ENCODE data around the gene GALNT8.
A peak's percentile ranks its signal among the peaks of the same experiment; 100 is the strongest.
"Not testable (repeated sequence)": the region's sequence is repeated elsewhere in the genome, so short reads cannot be mapped to it uniquely, and the experiment has no call there.

GALNT8 gene, protein sequence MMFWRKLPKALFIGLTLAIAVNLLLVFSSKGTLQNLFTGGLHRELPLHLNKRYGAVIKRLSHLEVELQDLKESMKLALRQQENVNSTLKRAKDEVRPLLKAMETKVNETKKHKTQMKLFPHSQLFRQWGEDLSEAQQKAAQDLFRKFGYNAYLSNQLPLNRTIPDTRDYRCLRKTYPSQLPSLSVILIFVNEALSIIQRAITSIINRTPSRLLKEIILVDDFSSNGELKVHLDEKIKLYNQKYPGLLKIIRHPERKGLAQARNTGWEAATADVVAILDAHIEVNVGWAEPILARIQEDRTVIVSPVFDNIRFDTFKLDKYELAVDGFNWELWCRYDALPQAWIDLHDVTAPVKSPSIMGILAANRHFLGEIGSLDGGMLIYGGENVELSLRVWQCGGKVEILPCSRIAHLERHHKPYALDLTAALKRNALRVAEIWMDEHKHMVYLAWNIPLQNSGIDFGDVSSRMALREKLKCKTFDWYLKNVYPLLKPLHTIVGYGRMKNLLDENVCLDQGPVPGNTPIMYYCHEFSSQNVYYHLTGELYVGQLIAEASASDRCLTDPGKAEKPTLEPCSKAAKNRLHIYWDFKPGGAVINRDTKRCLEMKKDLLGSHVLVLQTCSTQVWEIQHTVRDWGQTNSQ

DNA sequence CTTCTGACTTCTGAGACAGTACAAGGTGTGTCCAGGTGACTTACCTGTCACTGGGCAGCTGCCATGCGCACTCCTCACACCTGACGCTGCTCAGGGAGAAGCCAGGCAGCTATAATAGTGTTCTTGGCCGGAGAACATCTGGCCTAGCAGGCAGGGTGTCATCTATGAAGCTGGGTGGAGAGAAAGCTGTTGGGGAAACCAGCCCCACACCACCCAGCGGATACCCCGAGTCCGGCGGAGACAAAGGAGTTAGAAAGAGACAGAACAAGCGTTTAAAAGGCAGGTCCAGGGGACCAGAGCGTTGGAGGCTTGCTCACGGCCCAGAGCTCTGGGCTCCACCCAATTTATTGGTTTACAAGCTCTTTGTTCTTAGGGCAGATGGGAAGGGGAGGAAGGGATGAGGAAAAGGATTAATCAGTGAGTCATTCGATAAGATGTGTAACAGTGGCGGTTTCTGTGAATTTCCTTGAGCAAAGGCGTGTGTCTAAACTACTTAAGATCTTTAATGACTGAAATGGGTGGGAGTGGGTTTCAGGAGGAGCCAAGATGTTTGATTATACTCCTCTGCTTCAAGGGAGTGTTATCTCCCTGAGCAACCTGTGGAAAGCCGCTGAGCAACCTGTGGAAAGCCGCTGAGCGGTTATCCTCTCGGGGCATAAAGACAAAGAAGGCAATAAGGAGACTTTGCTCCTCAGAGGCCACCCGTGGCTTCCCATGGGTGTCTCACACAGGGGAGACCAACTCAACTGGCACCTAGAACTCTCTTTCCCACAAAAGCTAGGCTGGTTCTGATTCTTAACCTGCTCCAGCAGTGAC is at the start of gene GALNT8:
Gene GALNT8 (plus strand): TSS at position 580 of the 816 bp plus-strand sequence. CDS start 278 bp downstream, outside the sequence.
- no peak for DNase-seq

DNA sequence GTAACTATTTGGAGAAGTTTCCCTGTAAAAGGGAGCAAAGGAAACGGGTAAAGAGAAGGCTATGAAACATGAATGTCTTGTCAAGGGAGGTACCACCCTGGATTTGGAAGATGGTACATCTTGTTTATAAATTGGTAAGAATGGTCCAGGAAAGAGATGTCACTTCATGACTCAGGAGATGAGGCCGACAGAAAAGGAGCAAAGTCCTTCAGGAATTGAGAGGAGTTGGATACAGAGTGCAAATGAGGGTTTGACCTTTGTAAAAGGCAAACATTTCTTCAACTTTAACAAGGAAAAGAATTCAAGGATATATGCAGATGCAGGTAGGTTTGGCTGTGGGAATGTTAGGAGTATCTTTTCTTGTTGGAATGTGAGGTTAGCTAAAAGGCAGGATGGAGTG is 40.5 kb upstream of the GALNT8 start:
- no peak for DNase-seq

DNA sequence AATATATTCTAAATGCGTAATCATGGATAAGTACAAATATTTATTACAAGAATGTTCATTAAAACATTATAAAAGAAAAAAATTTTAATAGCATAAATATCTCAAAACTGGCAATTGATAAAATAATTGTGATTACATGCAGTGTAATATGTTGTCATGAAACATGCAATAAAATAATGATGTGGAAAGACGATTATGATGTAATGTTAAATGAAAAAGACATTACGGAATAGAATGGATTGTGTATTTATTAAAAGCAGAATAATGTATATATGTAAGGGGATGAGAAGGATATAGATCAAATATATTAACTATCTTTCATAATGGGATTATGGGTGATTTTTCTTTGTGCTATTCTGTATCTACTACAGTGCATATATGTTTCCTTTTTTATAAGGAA is 38.5 kb upstream of the GALNT8 start:
- no peak for DNase-seq

DNA sequence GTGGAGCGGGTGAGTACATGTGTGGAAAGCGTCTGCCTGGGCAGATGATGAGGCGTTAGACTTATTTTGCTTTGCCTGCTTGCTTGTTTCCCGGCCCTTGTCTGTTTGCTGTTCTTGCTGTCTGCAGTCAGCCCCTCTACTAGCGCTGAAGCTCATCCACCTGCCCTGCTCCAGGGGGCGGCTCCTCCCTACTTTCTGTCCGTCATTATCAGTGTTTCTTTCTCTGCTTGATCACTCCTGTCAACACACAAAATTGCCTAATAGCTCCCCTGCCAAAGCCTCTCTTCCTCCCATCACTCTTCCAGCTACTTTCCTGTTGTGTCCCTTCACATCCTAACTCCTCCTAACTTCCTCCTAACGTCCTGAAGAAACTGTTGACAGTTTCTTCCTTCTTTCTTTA is 34.9 kb upstream of the GALNT8 start:
- DNase-seq: no peak

DNA sequence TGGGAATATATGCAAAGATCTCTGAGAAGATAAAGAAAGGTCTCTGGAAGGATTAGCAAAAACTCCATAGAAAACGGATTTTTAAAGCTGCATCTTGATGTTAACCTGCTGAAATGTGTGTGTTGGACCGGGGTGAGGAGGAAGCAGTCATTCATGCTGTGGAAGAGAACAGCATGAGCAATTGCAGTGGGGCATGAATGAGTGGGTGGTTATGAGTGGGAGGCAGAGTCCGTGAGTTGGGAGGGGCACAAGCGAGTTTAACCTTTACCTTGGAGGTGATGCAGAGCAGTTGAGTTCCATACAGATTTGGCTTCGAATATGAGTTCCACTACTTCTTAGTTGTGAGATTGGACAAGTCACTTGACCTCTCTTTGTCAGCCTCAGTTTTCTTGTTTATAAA is 29.4 kb upstream of the GALNT8 start:
- DNase-seq: no peak

DNA sequence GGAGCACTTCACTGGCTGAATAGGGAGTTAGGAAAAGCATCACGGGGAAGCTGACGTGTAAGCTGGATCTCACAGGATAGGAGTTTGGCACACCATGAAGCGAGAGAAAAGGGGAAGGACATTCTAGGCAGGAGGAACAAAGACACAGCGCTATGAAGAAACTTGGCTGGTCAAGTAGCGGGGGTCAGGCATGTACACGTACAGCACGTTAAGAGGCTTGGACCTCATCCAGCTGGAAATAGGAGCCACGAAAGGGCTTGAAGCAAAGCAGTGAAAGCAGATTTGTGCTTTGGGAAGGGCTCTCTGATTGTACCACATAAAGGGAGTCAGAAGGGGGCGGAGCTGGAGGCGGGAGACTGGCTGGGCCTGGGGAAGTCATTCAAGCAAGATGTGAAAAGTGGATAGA is 19.6 kb upstream of the GALNT8 start:
- DNase-seq: no peak

DNA sequence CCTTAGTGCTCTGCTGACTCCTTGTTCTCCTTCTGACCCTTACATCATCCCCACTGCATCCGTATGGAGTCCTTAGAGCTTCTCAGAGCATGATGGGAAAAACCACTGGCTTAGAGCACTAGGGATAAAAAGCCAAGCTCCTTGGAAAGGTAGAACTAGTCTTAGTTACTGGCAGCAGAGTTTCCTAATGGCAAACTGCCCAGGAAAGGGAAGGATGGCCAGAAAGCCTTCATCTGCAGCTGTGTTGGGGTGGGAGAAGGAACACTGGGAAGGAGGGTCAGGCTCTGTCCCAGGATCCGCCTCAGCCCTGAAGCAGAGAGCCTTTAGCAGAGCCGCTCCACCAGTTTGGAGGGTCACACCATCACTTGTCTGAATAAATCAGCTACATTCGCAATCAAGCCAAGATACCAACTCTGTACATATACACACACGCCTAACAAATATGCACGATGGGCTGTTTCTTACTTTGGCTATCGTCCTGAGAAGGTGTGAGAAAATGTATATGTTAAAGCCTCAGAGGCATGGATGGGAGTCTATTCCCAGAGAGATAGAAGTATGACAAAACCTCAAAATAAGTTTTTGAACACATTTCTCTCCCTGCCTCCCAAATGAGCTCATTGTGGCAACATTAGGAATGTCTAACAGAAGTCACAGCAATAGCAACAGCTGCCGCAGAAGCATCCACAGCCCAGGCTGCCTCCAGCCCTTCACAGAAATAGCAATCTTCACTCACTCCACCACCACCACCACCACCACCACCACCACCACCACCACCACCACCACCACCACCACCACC is 18.6 kb upstream of the GALNT8 start:
- DNase-seq: no peak

DNA sequence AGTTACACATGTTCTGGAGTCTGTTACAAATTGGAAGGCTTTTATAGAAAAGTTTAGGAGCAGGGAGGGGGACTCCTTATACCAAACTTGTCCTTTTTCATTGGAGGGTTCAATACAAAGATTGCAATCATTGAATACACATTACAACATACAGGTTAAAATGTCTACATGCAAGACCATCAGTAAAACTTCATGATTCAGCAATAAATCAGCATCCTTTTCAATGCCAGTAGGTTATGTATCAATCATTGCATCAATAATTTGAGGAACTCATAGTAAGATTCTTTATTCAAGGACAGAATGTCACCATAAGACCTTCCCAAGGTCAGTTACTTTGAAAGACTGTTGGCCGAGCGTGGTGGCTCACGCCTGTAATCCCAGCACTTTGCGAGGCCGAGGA is 16.5 kb upstream of the GALNT8 start:
- DNase-seq: no peak

DNA sequence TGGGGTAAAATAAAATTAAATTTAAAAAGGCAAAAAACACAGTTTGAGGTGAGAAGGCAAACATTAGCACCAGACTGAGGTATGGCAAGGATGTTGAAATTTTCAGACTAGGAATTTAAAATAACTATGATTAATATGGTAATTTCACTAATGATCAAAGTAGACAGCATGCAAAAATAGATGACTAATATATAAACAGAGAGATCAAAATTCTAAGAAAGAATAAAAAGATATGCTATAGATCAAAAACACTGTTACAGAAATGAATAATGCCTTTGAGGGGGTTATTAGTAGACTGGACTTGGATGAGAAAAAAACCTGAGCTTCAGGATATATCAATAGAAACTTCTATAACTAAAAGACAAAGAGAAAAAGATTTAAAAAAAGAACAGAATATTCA is 14.4 kb upstream of the GALNT8 start:
- DNase-seq: no peak

DNA sequence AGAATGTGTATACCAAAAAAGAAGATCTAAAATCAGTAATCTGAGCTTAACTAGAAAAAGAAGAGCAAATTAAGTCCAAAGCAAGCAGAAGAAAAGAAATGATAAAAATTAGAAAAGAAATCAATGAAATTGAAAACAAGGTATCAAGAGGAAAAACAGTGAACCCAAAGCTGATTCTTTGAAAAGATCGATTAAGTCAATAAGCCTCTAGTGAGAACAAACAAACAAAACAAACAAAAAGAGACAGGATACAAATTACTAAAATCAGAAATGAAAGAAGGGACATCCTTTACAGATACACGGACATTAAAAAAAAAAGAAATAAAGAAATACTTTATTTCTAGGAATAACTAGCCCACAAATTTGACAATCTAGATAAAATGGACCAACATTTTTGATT is 12.9 kb upstream of the GALNT8 start:
- no peak for DNase-seq

DNA sequence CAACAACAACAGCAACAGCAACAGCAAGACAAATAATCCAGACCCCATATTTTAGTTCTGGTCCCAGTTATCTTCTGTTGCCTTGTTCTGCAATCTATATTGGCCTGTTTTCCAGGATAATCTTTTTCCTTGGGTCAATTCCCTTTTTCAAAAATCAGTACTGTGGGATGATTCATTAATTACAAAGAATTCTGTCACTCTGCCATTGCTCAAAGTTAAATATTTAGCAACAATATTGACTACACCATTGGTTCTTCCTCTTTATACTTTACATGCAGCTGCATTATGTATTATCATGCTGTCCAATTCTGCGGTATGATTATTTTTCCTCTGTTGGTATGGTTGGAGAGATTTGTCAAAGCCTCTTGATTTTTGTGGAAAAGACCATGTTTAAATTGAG is 10.1 kb upstream of the GALNT8 start:
- no peak for DNase-seq

DNA sequence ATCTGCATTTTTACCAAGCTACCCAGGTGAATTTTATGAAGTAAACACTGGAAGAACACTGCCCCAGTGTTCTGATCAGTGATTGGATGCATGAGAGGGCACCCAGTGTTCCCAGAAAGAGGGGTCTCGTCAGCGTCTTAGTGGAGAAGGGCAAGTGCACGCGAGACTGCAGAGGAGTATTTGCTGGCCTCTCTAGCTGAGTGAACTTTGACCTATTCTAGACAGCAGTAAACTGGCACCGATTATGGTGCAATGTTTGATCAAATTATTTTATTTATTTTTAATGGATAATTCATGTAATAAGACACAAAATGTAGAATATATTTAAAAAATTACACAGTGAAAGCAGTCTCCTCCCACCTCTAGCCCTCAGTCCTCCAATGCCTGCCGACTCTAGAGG is 5.3 kb upstream of the GALNT8 start:
- DNase-seq: no peak

DNA sequence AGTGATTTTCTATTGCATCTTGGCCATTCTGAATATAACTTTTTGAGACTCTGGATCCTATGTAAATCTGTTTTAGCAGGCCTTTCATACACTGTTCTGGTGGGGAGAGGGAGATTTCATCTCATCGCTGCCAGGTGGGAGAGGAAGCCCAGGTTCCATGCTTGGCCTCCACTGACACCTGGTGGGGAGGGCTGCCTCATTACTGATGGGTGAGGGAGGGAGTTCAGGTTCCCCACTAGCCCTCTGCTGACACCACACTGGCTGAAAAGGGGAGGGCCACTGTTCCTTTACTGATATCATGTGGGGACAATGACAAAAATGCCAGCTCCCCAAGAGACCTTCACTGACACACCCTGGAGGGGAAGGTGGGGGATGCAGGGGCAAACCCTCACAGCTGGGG is 2.4 kb upstream of the GALNT8 start:
- no peak for DNase-seq

DNA sequence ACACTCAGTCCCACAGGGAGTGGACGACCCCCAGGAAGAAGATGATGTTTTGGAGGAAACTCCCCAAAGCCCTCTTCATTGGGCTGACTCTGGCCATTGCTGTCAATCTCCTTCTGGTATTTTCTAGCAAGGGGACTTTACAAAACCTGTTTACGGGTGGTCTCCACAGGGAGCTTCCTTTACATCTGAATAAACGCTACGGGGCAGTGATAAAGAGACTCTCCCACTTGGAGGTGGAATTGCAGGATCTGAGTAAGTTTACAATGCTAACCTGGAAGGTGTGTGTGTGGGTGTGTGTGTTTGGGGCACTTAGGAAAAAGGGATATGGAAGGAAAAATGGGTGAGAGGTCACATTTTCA is 416 bp downstream of the GALNT8 start:
- no peak for DNase-seq

DNA sequence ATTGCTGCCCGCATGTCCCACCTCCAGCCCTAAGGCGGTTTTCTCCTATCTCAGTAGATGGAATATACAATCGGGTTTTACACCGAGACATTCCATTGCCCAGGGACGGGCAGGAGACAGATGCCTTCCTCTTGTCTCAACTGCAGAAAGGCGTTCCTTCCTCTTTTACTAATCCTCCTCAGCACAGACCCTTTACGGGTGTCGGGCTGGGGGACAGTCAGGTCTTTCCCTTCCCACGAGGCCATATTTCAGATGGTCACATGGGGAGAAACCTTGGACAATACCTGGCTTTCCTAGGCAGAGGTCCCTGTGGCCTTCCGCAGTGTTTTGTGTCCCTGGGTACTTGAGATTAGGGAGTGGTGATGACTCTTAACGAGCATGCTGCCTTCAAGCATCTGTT is 1.4 kb downstream of the GALNT8 start:
- DNase-seq: not testable (repeated sequence)

DNA sequence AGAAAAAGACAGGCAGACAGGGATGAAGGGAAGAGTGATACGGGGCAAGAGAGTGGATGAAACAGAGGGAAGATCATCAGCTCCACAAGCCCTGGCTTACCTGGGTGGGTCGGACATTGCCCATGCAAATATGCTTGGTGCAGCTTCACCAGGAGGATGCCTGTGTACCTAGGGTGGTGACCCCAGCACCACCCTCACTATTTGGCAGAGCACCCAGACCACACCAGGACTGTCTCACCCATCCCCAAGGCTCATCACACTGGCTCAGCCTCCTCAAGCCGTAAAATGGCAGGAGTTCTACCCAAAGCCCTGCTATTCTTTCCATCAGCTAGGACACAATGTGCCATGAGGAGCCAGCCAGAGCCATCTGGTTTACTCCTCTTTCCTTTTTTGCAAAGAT is 3.0 kb downstream of the GALNT8 start:
- no peak for DNase-seq

DNA sequence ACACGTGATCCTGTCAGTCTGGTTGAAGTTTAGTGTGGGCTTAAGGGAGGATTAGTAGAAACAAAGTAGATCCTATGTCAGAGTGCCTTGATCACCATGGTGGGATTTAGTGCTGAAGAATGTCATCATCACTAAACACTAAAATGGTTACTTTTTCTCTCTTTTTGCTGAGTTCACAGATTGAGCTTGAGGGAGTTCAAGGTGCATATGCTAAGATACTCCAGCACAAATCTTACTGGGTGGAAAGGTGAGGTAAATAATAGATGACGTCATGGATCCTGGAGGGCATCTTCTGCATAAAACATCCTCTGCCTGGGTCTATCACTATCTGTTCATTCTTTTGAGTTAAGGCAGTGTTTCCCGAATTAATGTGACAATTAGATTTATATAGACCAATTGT is 4.9 kb downstream of the GALNT8 start:
- no peak for DNase-seq

DNA sequence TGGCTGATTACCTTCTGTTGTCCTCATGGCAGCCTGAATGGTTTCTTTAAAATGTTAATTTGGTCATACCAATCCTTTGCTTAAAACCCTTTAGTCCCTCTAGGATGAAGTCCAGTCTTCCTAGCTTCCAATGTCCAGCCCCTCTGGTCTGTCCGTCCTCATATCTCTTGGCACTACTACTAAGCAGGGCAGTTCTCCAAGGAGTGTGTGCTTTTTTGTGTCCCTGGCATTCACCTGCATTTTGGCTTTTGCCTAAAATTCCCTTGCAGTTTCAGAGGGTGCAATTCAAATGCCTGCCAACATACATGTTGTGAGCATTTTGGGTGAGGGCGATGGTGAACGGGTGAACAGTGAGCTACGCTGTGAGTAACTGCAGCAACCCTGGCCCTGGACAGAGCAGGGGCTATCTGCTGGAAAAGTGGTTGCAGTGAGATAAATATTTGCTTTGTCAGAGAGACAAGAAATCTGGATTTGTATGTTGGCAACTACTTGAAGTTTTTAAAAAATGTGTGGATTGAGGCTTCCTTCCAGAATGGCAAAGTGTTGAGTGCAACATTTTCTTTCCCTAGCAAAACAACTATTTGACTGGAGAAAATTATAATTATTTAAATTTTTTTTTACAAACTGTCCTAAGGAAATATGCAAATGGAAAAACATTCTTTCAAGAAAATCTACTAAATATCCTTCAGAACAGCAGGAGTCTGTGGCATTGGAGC is 14.6 kb downstream of the GALNT8 start:
- DNase-seq: no peak

DNA sequence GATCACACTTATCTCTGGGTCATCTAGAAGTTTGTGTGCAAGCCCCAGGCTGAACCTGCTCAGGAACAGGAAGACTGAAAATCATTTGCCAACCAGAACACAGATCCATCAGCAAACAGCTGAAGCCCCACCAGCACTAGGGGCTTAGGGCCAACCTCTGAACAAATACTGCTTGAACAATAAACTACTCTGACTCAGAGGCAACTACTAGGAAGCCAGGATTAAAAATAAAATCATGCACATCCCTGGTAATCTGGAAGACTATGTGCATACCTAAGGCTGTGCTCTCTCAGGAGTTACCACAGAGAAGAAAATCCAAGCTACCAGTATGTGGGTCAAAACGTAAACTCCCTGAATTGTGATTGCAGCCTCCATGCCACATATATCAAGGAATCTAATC is 15.9 kb downstream of the GALNT8 start:
- no peak for DNase-seq

DNA sequence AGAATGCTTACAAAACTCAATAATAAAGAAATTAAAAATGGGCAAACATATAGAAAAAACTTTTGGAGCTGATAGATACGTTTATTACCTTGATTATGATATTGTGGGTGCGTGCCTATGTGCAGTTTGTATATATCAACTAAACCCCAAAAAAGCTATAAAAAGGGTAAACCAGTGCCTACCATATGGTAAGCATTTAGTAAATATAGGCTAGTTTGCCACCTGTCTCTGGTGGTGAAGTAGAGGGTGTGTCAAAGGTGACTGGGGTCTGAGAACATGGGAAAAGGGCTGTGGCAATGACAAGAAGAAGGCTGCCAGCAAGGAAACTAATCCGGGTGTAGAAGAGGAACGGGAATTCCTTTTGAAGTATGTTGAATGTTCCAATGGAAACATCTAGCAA is 18.3 kb downstream of the GALNT8 start:
- DNase-seq: no peak

DNA sequence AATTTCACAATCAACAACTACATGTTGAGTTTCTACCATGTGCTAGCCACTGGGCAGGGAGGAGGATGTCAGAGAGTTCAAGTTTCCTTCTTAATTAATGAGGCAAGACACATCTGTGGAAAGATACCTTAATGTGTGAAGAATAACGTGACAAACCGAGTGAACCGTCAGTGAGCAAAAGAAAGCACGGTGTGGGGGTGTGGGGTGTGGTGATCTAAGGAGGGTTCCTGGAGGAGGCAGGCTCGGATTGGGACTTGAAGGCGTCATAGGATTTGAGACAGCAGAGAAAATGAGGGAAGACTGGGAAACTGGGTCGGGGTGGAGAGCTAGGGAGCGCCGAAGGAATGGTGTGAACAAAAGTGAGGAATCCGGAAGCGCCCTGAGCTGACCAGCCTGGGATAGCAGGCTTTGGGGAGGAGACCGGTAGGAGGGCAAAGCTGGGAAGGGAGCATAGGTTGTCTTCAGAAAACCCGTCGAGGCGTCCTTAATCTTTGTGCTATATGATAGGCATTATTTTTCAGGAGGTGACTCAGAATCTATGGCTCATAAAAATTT is 22.3 kb downstream of the GALNT8 start:
- no peak for DNase-seq

DNA sequence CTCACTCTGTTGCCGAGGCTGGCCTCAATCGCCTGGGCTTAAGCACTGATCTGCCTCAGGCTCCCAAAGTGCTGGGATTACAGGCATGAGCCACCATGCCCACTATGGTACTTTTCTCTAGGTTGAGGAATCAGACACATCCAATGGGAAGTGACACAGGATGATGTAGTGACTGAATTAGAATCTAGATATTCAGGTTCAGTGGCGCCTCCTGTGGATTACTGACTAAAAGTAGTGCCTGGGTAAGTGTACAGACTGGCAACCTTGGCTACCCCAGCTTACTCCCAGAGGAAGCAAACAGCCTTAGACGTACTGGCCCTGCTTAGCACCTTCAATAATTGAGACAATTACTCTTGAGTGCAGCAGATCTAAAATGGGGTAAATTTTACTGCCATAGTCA is 22.8 kb downstream of the GALNT8 start:
- peak; percentile 6 for DNase-seq

Data from hematopoietic multipotent progenitor cell treated with erythropoietin and hydrocortisone succinate and interleukin-3 and kit ligand, for 6 days (in vitro differentiated cells).